HG03378 (cell line): Measurements from ENCODE around the gene TMEM135.
"Not testable (repeated sequence)": the region's sequence is repeated elsewhere in the genome, so short reads cannot be mapped to it uniquely, and the experiment has no call there.

Experiments used
- ATAC-seq: cut with Tn5 transposase; IDR thresholded peaks from one replicate; pipeline ENCODE4 v1.9.1; 2021; ENCODE audit warnings: mild to moderate bottlenecking, moderate library complexity; ENCODE audit not compliant: unreplicated experiment

The TMEM135 gene

GRCh38 chr11:87139475-87139874 lies 101.7 kb downstream of the TMEM135 start:
- ATAC-seq, result no peak

GRCh38 chr11:87141322-87141721 lies 103.6 kb downstream of the TMEM135 start:
- ATAC-seq, result no peak

GRCh38 chr11:87141980-87142514 lies 104.3 kb downstream of the TMEM135 start:
- no peak for ATAC-seq

GRCh38 chr11:87142594-87142993 lies 104.9 kb downstream of the TMEM135 start:
- no peak for ATAC-seq

GRCh38 chr11:87143641-87144040 lies 105.9 kb downstream of the TMEM135 start:
- no peak for ATAC-seq

GRCh38 chr11:87144252-87144651 lies 106.5 kb downstream of the TMEM135 start:
- no peak for ATAC-seq

- ATAC-seq, result no peak
Measured at GRCh38 chr11:87148749-87149148, 111.0 kb downstream of the TMEM135 start.

GRCh38 chr11:87149782-87150181 lies 112.0 kb downstream of the TMEM135 start:
- ATAC-seq, result not testable (repeated sequence)

GRCh38 chr11:87150936-87151335 lies 113.2 kb downstream of the TMEM135 start:
- ATAC-seq, result no peak

- no peak for ATAC-seq
Measured at GRCh38 chr11:87154246-87154645, 116.5 kb downstream of the TMEM135 start.

GRCh38 chr11:87156970-87157369 lies 119.2 kb downstream of the TMEM135 start:
- ATAC-seq, result no peak

- ATAC-seq, result not testable (repeated sequence)
Measured at GRCh38 chr11:87169076-87169475, 131.3 kb downstream of the TMEM135 start.

GRCh38 chr11:87173185-87174039 lies 135.7 kb downstream of the TMEM135 start:
- no peak for ATAC-seq

GRCh38 chr11:87174870-87175269 lies 137.1 kb downstream of the TMEM135 start:
- no peak for ATAC-seq

GRCh38 chr11:87176044-87176443 lies 138.3 kb downstream of the TMEM135 start:
- no peak for ATAC-seq

- ATAC-seq, result no peak
Measured at GRCh38 chr11:87179621-87180020, 141.9 kb downstream of the TMEM135 start.

GRCh38 chr11:87180742-87181141 lies 143.0 kb downstream of the TMEM135 start:
- ATAC-seq, result no peak

GRCh38 chr11:87181143-87181542 lies 143.4 kb downstream of the TMEM135 start:
- ATAC-seq, result no peak

- no peak for ATAC-seq
Measured at GRCh38 chr11:87185228-87185627, 147.5 kb downstream of the TMEM135 start.

- no peak for ATAC-seq
Measured at GRCh38 chr11:87187076-87187475, 149.3 kb downstream of the TMEM135 start.

GRCh38 chr11:87187930-87188329 lies 150.2 kb downstream of the TMEM135 start:
- ATAC-seq, result no peak

GRCh38 chr11:87188396-87188795 lies 150.7 kb downstream of the TMEM135 start:
- not testable (repeated sequence) for ATAC-seq
